Measurements from ENCODE around the gene SH3RF2. TPM values are rescaled to one million over a fixed set of nuclear protein-coding genes. Genes with fewer than 3 reads are reported as not detected.

SH3RF2 gene
- total and polyA plus RNA-seq, 10 of the 15 experiments (the other 5 are each of a cell fraction or from before 2014, with no cell fraction given), result 0.15 TPM; not detected in 9

DNA sequence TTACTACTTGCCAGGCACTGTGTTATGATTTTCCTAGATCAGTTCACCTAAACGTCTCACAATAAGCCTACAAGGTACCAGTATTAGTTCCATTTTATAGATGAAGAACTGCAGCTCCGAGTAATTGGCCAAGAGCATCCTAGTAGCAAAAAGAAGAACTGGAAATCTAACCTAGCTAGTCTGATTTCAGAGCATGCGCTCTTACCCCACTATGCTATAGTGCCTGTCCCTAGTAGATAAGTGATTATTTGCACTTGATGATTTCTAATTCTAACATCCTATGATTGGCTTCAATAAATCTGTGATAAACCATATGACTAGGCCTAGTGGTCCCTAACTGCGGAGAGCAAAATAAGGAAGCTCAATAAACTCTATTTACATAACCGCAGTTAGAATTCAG is 176.1 kb downstream of the SH3RF2 start (continued):
- TF ChIP-seq, protein P1, sequence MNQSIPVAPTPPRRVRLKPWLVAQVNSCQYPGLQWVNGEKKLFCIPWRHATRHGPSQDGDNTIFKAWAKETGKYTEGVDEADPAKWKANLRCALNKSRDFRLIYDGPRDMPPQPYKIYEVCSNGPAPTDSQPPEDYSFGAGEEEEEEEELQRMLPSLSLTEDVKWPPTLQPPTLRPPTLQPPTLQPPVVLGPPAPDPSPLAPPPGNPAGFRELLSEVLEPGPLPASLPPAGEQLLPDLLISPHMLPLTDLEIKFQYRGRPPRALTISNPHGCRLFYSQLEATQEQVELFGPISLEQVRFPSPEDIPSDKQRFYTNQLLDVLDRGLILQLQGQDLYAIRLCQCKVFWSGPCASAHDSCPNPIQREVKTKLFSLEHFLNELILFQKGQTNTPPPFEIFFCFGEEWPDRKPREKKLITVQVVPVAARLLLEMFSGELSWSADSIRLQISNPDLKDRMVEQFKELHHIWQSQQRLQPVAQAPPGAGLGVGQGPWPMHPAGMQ (IDR thresholded peaks at IDR 0.05; ENCODE audit: borderline replicate concordance), result no peak
- TF ChIP-seq NFIC (IDR thresholded peaks at IDR 0.05; ENCODE audit: low read depth, low read length), result no peak

Other genes with a start within 250 kb of the SH3RF2 start
- 0.16 TPM in 1 of 2 replicates, not detected in the other for gene PRELID2, start 101.2 kb upstream of the SH3RF2 start, total RNA-seq (2014; rRNA removed)
- gene PRELID2, start 101.2 kb upstream of the SH3RF2 start, total RNA-seq (2014; rRNA removed; fragmentation: Illumina TruSeq; extraction: Trizol), result 0.09 and 0.23 TPM in 2 replicates
- gene PRELID2, start 101.2 kb upstream of the SH3RF2 start, total RNA-seq (2021), result 0.19 and 0.31 TPM in 2 replicates
- gene PRELID2, start 101.2 kb upstream of the SH3RF2 start, polyA plus RNA-seq (2011; rRNA removed), result 0.31 and 0.58 TPM in 2 replicates
- 0.11 and 0.13 TPM in 2 replicates for gene PRELID2, start 101.2 kb upstream of the SH3RF2 start, polyA plus RNA-seq (2014; fragmentation: Illumina TruSeq; extraction: Trizol)
- gene PRELID2, start 101.2 kb upstream of the SH3RF2 start, polyA plus RNA-seq (2014; fragmentation: Nextera tagmentation; extraction: Ambion mirVana), result under 1 TPM in 1 of 2 experiments, not detected in 1; 0.07 TPM
- gene PRELID2, start 101.2 kb upstream of the SH3RF2 start, polyA plus RNA-seq (2014; rRNA removed), result 0.14 TPM in 1 of 2 replicates, not detected in the other
- gene PRELID2, start 101.2 kb upstream of the SH3RF2 start, polyA plus RNA-seq (2016; fragmentation: Nextera tagmentation; extraction: Ambion mirVana), result not detected
- not detected in 2 replicates for gene GRXCR2, start 63.6 kb upstream of the SH3RF2 start, total RNA-seq (2014; rRNA removed)
- not detected in 2 replicates for gene GRXCR2, start 63.6 kb upstream of the SH3RF2 start, total RNA-seq (2014; rRNA removed; fragmentation: Illumina TruSeq; extraction: Trizol)
- gene GRXCR2, start 63.6 kb upstream of the SH3RF2 start, total RNA-seq (2021), result not detected in 2 replicates
- not detected in 2 replicates for gene GRXCR2, start 63.6 kb upstream of the SH3RF2 start, polyA plus RNA-seq (2011; rRNA removed)
- not detected in 2 replicates for gene GRXCR2, start 63.6 kb upstream of the SH3RF2 start, polyA plus RNA-seq (2014; fragmentation: Illumina TruSeq; extraction: Trizol)
- gene GRXCR2, start 63.6 kb upstream of the SH3RF2 start, polyA plus RNA-seq (2014; fragmentation: Nextera tagmentation; extraction: Ambion mirVana), result not detected
- gene GRXCR2, start 63.6 kb upstream of the SH3RF2 start, polyA plus RNA-seq (2014; rRNA removed), result not detected in 2 replicates
- gene GRXCR2, start 63.6 kb upstream of the SH3RF2 start, polyA plus RNA-seq (2016; fragmentation: Nextera tagmentation; extraction: Ambion mirVana), result not detected
- gene PLAC8L1, start 169.0 kb downstream of the SH3RF2 start, total RNA-seq (2014; rRNA removed), result 0.17 TPM in 1 of 2 replicates, not detected in the other
- 0.27 TPM in 1 of 2 replicates, not detected in the other for gene PLAC8L1, start 169.0 kb downstream of the SH3RF2 start, total RNA-seq (2014; rRNA removed; fragmentation: Illumina TruSeq; extraction: Trizol)
- gene PLAC8L1, start 169.0 kb downstream of the SH3RF2 start, total RNA-seq (2021), result not detected in 2 replicates
- gene PLAC8L1, start 169.0 kb downstream of the SH3RF2 start, polyA plus RNA-seq (2011; rRNA removed), result 0.30 and 0.39 TPM in 2 replicates
- 1.1 TPM in 1 of 2 replicates, not detected in the other for gene PLAC8L1, start 169.0 kb downstream of the SH3RF2 start, polyA plus RNA-seq (2014; fragmentation: Illumina TruSeq; extraction: Trizol)
- under 1 TPM in 1 of 2 experiments, not detected in 1; 0.22 TPM for gene PLAC8L1, start 169.0 kb downstream of the SH3RF2 start, polyA plus RNA-seq (2014; fragmentation: Nextera tagmentation; extraction: Ambion mirVana)
- 0.20 and 0.29 TPM in 2 replicates for gene PLAC8L1, start 169.0 kb downstream of the SH3RF2 start, polyA plus RNA-seq (2014; rRNA removed)
- gene PLAC8L1, start 169.0 kb downstream of the SH3RF2 start, polyA plus RNA-seq (2016; fragmentation: Nextera tagmentation; extraction: Ambion mirVana), result under 1 TPM in 1 of 2 experiments, not detected in 1; 0.28 TPM
- 64.9 and 67.8 TPM in 2 replicates for gene LARS1, start 246.1 kb downstream of the SH3RF2 start, total RNA-seq (2014; rRNA removed)
- gene LARS1, start 246.1 kb downstream of the SH3RF2 start, total RNA-seq (2014; rRNA removed; fragmentation: Illumina TruSeq; extraction: Trizol), result 94.6 and 96.3 TPM in 2 replicates
- 80.5 and 84.4 TPM in 2 replicates for gene LARS1, start 246.1 kb downstream of the SH3RF2 start, total RNA-seq (2021)
- gene LARS1, start 246.1 kb downstream of the SH3RF2 start, polyA plus RNA-seq (2011; rRNA removed), result 25.5 and 32.8 TPM in 2 replicates
- gene LARS1, start 246.1 kb downstream of the SH3RF2 start, polyA plus RNA-seq (2014; fragmentation: Illumina TruSeq; extraction: Trizol), result 82.3 and 105 TPM in 2 replicates
- 10 to 100 TPM; 70.9 to 74.1 TPM for gene LARS1, start 246.1 kb downstream of the SH3RF2 start, polyA plus RNA-seq (2014; fragmentation: Nextera tagmentation; extraction: Ambion mirVana)
- gene LARS1, start 246.1 kb downstream of the SH3RF2 start, polyA plus RNA-seq (2014; rRNA removed), result 47.4 and 50.1 TPM in 2 replicates
- gene LARS1, start 246.1 kb downstream of the SH3RF2 start, polyA plus RNA-seq (2016; fragmentation: Nextera tagmentation; extraction: Ambion mirVana), result 100 to 1,000 TPM; 109 to 114 TPM

Data from GM12878 (cell line).